Parathyroid adenoma (tissue), 2 donors: ENCODE data around the gene LINC00632.

Source experiments
- H2AFZ ChIP-seq: fragments of 300-600 bp; sonication (generic); one replicate; pipeline ENCODE4 v1.7.0; 2017; ENCODE audit warnings: antibody characterized with exemption, mild to moderate bottlenecking
- H3K27ac ChIP-seq: fragments of 300-600 bp; sonication (generic); one replicate; pipeline ENCODE4 v1.7.0; 2017
- H3K27me3 ChIP-seq: fragments of 300-600 bp; sonication (generic); one replicate; pipeline ENCODE4 v1.7.0; 2017; ENCODE audit warnings: low read length; ENCODE audit not compliant: control insufficient read depth, insufficient read depth
- H3K36me3 ChIP-seq: fragments of 300-600 bp; sonication (generic); one replicate; pipeline ENCODE4 v1.7.0; 2017; ENCODE audit warnings: low read length; ENCODE audit not compliant: control insufficient read depth, insufficient read depth
- H3K4me1 ChIP-seq: fragments of 300-600 bp; sonication (generic); one replicate; pipeline ENCODE4 v1.7.0; 2017; ENCODE audit warnings: control low read depth
- H3K4me2 ChIP-seq: fragments of 300-600 bp; sonication (generic); one replicate; pipeline ENCODE4 v1.7.0; 2017; ENCODE audit warnings: low read length
- H3K4me3 ChIP-seq: fragments of 300-600 bp; sonication (generic); one replicate; pipeline ENCODE4 v1.7.0; 2017; ENCODE audit warnings: low read depth, low read length
- H3K79me2 ChIP-seq: fragments of 300-600 bp; sonication (generic); one replicate; pipeline ENCODE4 v1.7.0; 2017; ENCODE audit warnings: control low read depth
- H3K9ac ChIP-seq: fragments of 300-600 bp; sonication (generic); one replicate; pipeline ENCODE4 v1.7.0; 2017; ENCODE audit warnings: mild to moderate bottlenecking
- H3K9me3 ChIP-seq: fragments of 300-600 bp; sonication (generic); one replicate; pipeline ENCODE4 v1.7.0; 2017; ENCODE audit warnings: low read length; ENCODE audit not compliant: control insufficient read depth
- CTCF ChIP-seq: fragments of 300-600 bp; sonication (generic); IDR thresholded peaks from one replicate; pipeline ENCODE4 v1.7.0; 2017; ENCODE audit warnings: antibody characterized with exemption, mild to moderate bottlenecking
- donor health status: primary hyperparathyroidism.

LINC00632 gene

GRCh38 chrX:140815868-140816267 lies 106.3 kb downstream of the LINC00632 start:
- Histone ChIP-seq H2AFZ (no peak overlapping the region), H3K27me3 (no peaks in the 10 kb centered on the region), H3K36me3 (no peaks in the 10 kb centered on the region), H3K27ac (no peak overlapping the region), H3K4me2 (no peak overlapping the region), H3K79me2 (no peaks in the 10 kb centered on the region), H3K4me1 (no peaks in the 10 kb centered on the region), H3K9ac (no peak overlapping the region), H3K9me3 (no peaks in the 10 kb centered on the region), H3K4me3 (no peak overlapping the region)
- no peak for TF ChIP-seq CTCF

- Histone ChIP-seq H3K4me1 (no peaks in the 10 kb centered on the region), H3K79me2 (no peaks in the 10 kb centered on the region), H3K9ac (no peak overlapping the region), H3K36me3 (no peaks in the 10 kb centered on the region), H3K9me3 (no peaks in the 10 kb centered on the region), H3K27ac (no peak overlapping the region), H3K4me2 (no peak overlapping the region), H3K27me3 (no peaks in the 10 kb centered on the region), H2AFZ (no peak overlapping the region), H3K4me3 (no peak overlapping the region)
- TF ChIP-seq CTCF, result peak; percentile 52
Observed at GRCh38 chrX:140817943-140818342, 108.4 kb downstream of the LINC00632 start.

- no peak overlapping the region for H2AFZ ChIP-seq
- H3K27me3 ChIP-seq, result no peaks in the 10 kb centered on the region
- no peak overlapping the region for H3K27ac ChIP-seq
- no peaks in the 10 kb centered on the region for H3K79me2 ChIP-seq
- no peak overlapping the region for H3K4me3 ChIP-seq
- no peaks in the 10 kb centered on the region for H3K9me3 ChIP-seq
- no peak overlapping the region for H3K9ac ChIP-seq
- no peak overlapping the region for H3K4me2 ChIP-seq
- no peaks in the 10 kb centered on the region for H3K36me3 ChIP-seq
- no peaks in the 10 kb centered on the region for H3K4me1 ChIP-seq
- TF ChIP-seq CTCF, result no peak
Observed at GRCh38 chrX:140821280-140821679, 111.7 kb downstream of the LINC00632 start.

GRCh38 chrX:140822184-140822583 lies 112.6 kb downstream of the LINC00632 start:
- Histone ChIP-seq H3K4me2 (no peak overlapping the region), H3K79me2 (no peaks in the 10 kb centered on the region), H3K9me3 (no peaks in the 10 kb centered on the region), H2AFZ (no peak overlapping the region), H3K4me3 (no peak overlapping the region), H3K9ac (no peak overlapping the region), H3K36me3 (no peaks in the 10 kb centered on the region), H3K27me3 (no peaks in the 10 kb centered on the region), H3K27ac (no peak overlapping the region), H3K4me1 (no peaks in the 10 kb centered on the region)
- no peak for TF ChIP-seq CTCF

- no peak overlapping the region for H3K4me3 ChIP-seq
- no peaks in the 10 kb centered on the region for H3K36me3 ChIP-seq
- TF ChIP-seq CTCF, result no peak
- no peaks in the 10 kb centered on the region for H3K9me3 ChIP-seq
- H3K27ac ChIP-seq, result no peak overlapping the region
- H3K9ac ChIP-seq, result no peak overlapping the region
- no peaks in the 10 kb centered on the region for H3K4me1 ChIP-seq
- no peak overlapping the region for H3K4me2 ChIP-seq
- H3K79me2 ChIP-seq, result no peaks in the 10 kb centered on the region
- no peak overlapping the region for H2AFZ ChIP-seq
- no peaks in the 10 kb centered on the region for H3K27me3 ChIP-seq
Observed at GRCh38 chrX:140822861-140823260, 113.3 kb downstream of the LINC00632 start.
